Measurements from ENCODE around the gene LCN9.
"Not testable (repeated sequence)": the region's sequence is repeated elsewhere in the genome, so short reads cannot be mapped to it uniquely, and the experiment has no call there.

The LCN9 gene

GRCh38 chr9:135647884-135648283 is 15.2 kb upstream of the LCN9 start:
- no peak for DNase-seq (ENCODE audit: low read depth)

- DNase-seq (ENCODE audit: low read depth): no peak
Measured at GRCh38 chr9:135648494-135649410, 14.4 kb upstream of the LCN9 start.

- no peak for DNase-seq (ENCODE audit: low read depth)
Measured at GRCh38 chr9:135649508-135649907, 13.6 kb upstream of the LCN9 start.

GRCh38 chr9:135650408-135650807 is 12.7 kb upstream of the LCN9 start:
- DNase-seq (ENCODE audit: low read depth): no peak

GRCh38 chr9:135655317-135655716 is 7.8 kb upstream of the LCN9 start:
- DNase-seq (ENCODE audit: low read depth): no peak

- DNase-seq (ENCODE audit: low read depth): no peak
Measured at GRCh38 chr9:135657416-135657815, 5.7 kb upstream of the LCN9 start.

- no peak for DNase-seq (ENCODE audit: low read depth)
Measured at GRCh38 chr9:135659252-135659651, 3.9 kb upstream of the LCN9 start.

GRCh38 chr9:135660407-135660806 is 2.7 kb upstream of the LCN9 start:
- no peak for DNase-seq (ENCODE audit: low read depth)

- DNase-seq (ENCODE audit: low read depth): no peak
Measured at GRCh38 chr9:135661816-135662560, 1.1 kb upstream of the LCN9 start.

- no peak for DNase-seq (ENCODE audit: low read depth)
Measured at GRCh38 chr9:135663451-135663770, 302 bp downstream of the LCN9 start.

- no peak for DNase-seq (ENCODE audit: low read depth)
Measured at GRCh38 chr9:135663857-135664256, 748 bp downstream of the LCN9 start.

- no peak for DNase-seq (ENCODE audit: low read depth)
Measured at GRCh38 chr9:135664266-135664665, 1.2 kb downstream of the LCN9 start.

- DNase-seq (ENCODE audit: low read depth): no peak
Measured at GRCh38 chr9:135664801-135665794, 2.0 kb downstream of the LCN9 start.

- no peak for DNase-seq (ENCODE audit: low read depth)
Measured at GRCh38 chr9:135665795-135666189, 2.7 kb downstream of the LCN9 start.

- DNase-seq (ENCODE audit: low read depth): no peak
Measured at GRCh38 chr9:135666534-135667462, 3.7 kb downstream of the LCN9 start.

GRCh38 chr9:135667463-135668001 is 4.4 kb downstream of the LCN9 start:
- DNase-seq (ENCODE audit: low read depth): no peak

GRCh38 chr9:135669018-135669417 is 5.9 kb downstream of the LCN9 start:
- not testable (repeated sequence) for DNase-seq (ENCODE audit: low read depth)

- DNase-seq (ENCODE audit: low read depth): no peak
Measured at GRCh38 chr9:135669616-135670285, 6.6 kb downstream of the LCN9 start.

- no peak for DNase-seq (ENCODE audit: low read depth)
Measured at GRCh38 chr9:135670721-135671590, 7.8 kb downstream of the LCN9 start.
